ENCODE results near the gene ANXA8.
"Not testable (repeated sequence)": the region's sequence is repeated elsewhere in the genome, so short reads cannot be mapped to it uniquely, and the experiment has no call there.

GRCh38 chr10:47455350-47456078 is 28.4 kb downstream of the ANXA8 start:
- not testable (repeated sequence) for TF ChIP-seq CTCF, POLR2AphosphoS5, POLR2A (IDR thresholded peaks at IDR 0.05)

All from upper lobe of left lung (tissue), 4 donors.